Natural killer cell (primary cell): Measurements from ENCODE around the gene KCNT2. TPM values are rescaled to one million over a fixed set of nuclear protein-coding genes. Genes with fewer than 3 reads are reported as not detected.

Experiments used
- ATAC-seq, 3 donors: fragments of 150-1000 bp in 2 of 3; fragments of 200-7000 bp in 1 of 3; cut with Tn5 transposase; 1 replicate in 1 of 3; 2 replicates in 2 of 3; pipeline ENCODE4 v1.10.0; 2021; ENCODE audit warnings: mild to moderate bottlenecking in 2 of 3, moderate library complexity in 2 of 3
- DNase-seq, 2 donors: peaks; one replicate each; pipeline versions ENCODE4 v3.0.0 to v3.0.0-alpha.2; 2013 to 2021; ENCODE audit warnings: mixed read lengths in 1 of 2
- H3K27ac ChIP-seq: one replicate; pipeline ENCODE4 v1.5.1; 2013; ENCODE audit warnings: mild to moderate bottlenecking, low read length
- H3K27me3 ChIP-seq: one replicate; pipeline ENCODE4 v1.6.1; 2013; ENCODE audit warnings: low read length; ENCODE audit not compliant: control insufficient read depth, insufficient read depth
- H3K36me3 ChIP-seq: one replicate; pipeline ENCODE4 v1.6.1; 2013; ENCODE audit warnings: low read length; ENCODE audit not compliant: control insufficient read depth, insufficient read depth
- H3K4me1 ChIP-seq: one replicate; pipeline ENCODE4 v1.6.1; 2013; ENCODE audit warnings: low read length; ENCODE audit not compliant: control insufficient read depth, insufficient read depth
- H3K4me3 ChIP-seq: one replicate; pipeline ENCODE4 v1.5.1; 2013; ENCODE audit warnings: low read length
- H3K9me3 ChIP-seq: one replicate; pipeline ENCODE4 v1.6.1; 2013; ENCODE audit warnings: low read length; ENCODE audit not compliant: control insufficient read depth, insufficient read depth
- H3K27ac Mint-ChIP-seq, 2 donors: one replicate each; pipeline ENCODE4 v1.8.0; 2022; ENCODE audit warnings: mild to moderate bottlenecking in 2 of 2, mixed read lengths in 2 of 2, moderate library complexity in 1 of 2
- H3K27me3 Mint-ChIP-seq, 2 donors: one replicate each; pipeline ENCODE4 v1.8.0; 2022; ENCODE audit warnings: low read depth in 2 of 2, mixed read lengths in 2 of 2
- H3K36me3 Mint-ChIP-seq: one replicate; pipeline ENCODE4 v1.8.0; 2022; ENCODE audit warnings: mixed read lengths
- H3K4me1 Mint-ChIP-seq, 2 donors: one replicate each; pipeline ENCODE4 v1.8.0; 2022; ENCODE audit warnings: mixed read lengths in 2 of 2
- H3K4me3 Mint-ChIP-seq: one replicate; pipeline ENCODE4 v1.8.0; 2022; ENCODE audit warnings: mild to moderate bottlenecking, moderate library complexity, mixed read lengths
- H3K9me3 Mint-ChIP-seq, 2 donors: one replicate each; pipeline ENCODE4 v1.8.0; 2022; ENCODE audit warnings: mixed read lengths in 2 of 2
- CTCF ChIP-seq: fragments of 200-600 bp; IDR thresholded peaks from one replicate; pipeline ENCODE4 v1.8.0; 2022; ENCODE audit warnings: antibody characterized with exemption
- WGBS: methylation state at CpG from one replicate; pipeline ENCODE4 v1.1.7; 2013; ENCODE audit warnings: missing lambda C conversion rate; ENCODE audit not compliant: insufficient coverage; 5-methylcytosine and 5-hydroxymethylcytosine counted together
- intact Hi-C: fragments of 100-400 bp; cut with micrococcal nuclease; formaldehyde crosslinking; loops from one replicate; pipeline ENCODE4 v1.14.2; 2022
- total RNA-seq, 4 donors: library from RNA; stranded (reverse); fragments of 120-200 nt in 1 of 4; gene quantifications; one replicate each; pipeline versions ENCODE4 v1.2.3 to v1.2.4, GENCODE V29; 2013 to 2022

KCNT2 gene
- total RNA-seq, 3 donors from 2014 or later (not counting 1 experiment from before 2014, with no cell fraction given): not detected

GRCh38 chr1:196544617-196545016, 63.6 kb downstream of the KCNT2 start:
- intact Hi-C loops: no loop called here
- Histone ChIP-seq H3K27ac (no peak overlapping the region), H3K4me1 (no peaks in the 10 kb centered on the region), H3K9me3 (no peaks in the 10 kb centered on the region), H3K36me3 (no peaks in the 10 kb centered on the region), H3K27me3 (no peaks in the 10 kb centered on the region), H3K4me3 (no peak overlapping the region)
- ATAC-seq (no peak), DNase-seq (no peak)
- no peaks in the 10 kb centered on the region for H3K4me1 Mint-ChIP-seq
- H3K27ac Mint-ChIP-seq: no peak overlapping the region
- no peak overlapping the region for H3K4me3 Mint-ChIP-seq
- H3K27me3 Mint-ChIP-seq: no peaks in the 10 kb centered on the region
- H3K9me3 Mint-ChIP-seq: peaks cover 3 to 4% of the 10 kb centered on the region in 2 donors
- H3K36me3 Mint-ChIP-seq: peaks cover 5% of the 10 kb centered on the region
- TF ChIP-seq CTCF: no peak
- 88% methylated on average over 1 of the region's 1 CpG for WGBS

GRCh38 chr1:196543833-196544232, 64.4 kb downstream of the KCNT2 start:
- H3K27me3 Mint-ChIP-seq: no peaks in the 10 kb centered on the region
- H3K4me1 ChIP-seq: no peaks in the 10 kb centered on the region
- H3K27me3 ChIP-seq: no peaks in the 10 kb centered on the region
- no peak for DNase-seq
- TF ChIP-seq CTCF: no peak
- ATAC-seq: no peak
- H3K9me3 ChIP-seq: no peaks in the 10 kb centered on the region
- no peak overlapping the region for H3K4me3 Mint-ChIP-seq
- WGBS: 87% methylated on average over 3 of the region's 3 CpGs
- H3K4me3 ChIP-seq: no peak overlapping the region
- no peaks in the 10 kb centered on the region for H3K4me1 Mint-ChIP-seq
- no peak overlapping the region for H3K27ac ChIP-seq
- no peaks in the 10 kb centered on the region for H3K36me3 ChIP-seq
- peaks cover 2 to 4% of the 10 kb centered on the region in 2 donors for H3K9me3 Mint-ChIP-seq
- H3K36me3 Mint-ChIP-seq: peaks cover 5% of the 10 kb centered on the region
- H3K27ac Mint-ChIP-seq: no peak overlapping the region
- intact Hi-C loops: no loop called here

GRCh38 chr1:196538473-196538872, 69.8 kb downstream of the KCNT2 start:
- no peak for TF ChIP-seq CTCF
- no peaks in the 10 kb centered on the region for H3K27me3 ChIP-seq
- H3K4me3 ChIP-seq: no peak overlapping the region
- Mint-ChIP-seq H3K36me3 (no peaks in the 10 kb centered on the region), H3K27ac (no peak overlapping the region), H3K4me3 (no peak overlapping the region), H3K9me3 (peaks cover 2 to 3% of the 10 kb centered on the region in 2 donors), H3K27me3 (no peaks in the 10 kb centered on the region), H3K4me1 (no peaks in the 10 kb centered on the region)
- no peak overlapping the region for H3K27ac ChIP-seq
- no peaks in the 10 kb centered on the region for H3K4me1 ChIP-seq
- no peaks in the 10 kb centered on the region for H3K36me3 ChIP-seq
- H3K9me3 ChIP-seq: peaks cover 12% of the 10 kb centered on the region
- ATAC-seq (no peak), DNase-seq (no peak)
- WGBS: 55% methylated on average over 4 of the region's 4 CpGs
- intact Hi-C loops: no loop called here

- H3K4me3 ChIP-seq: no peak overlapping the region
- Mint-ChIP-seq H3K27me3 (no peaks in the 10 kb centered on the region), H3K36me3 (no peaks in the 10 kb centered on the region), H3K4me3 (no peak overlapping the region), H3K9me3 (peaks cover 2 to 7% of the 10 kb centered on the region in 2 donors), H3K4me1 (no peaks in the 10 kb centered on the region), H3K27ac (no peak overlapping the region)
- intact Hi-C loops: no loop called here
- peak in 1 of 2 donors; percentile 15 for DNase-seq
- no peaks in the 10 kb centered on the region for H3K36me3 ChIP-seq
- no peak for TF ChIP-seq CTCF
- ATAC-seq: no peak
- H3K27me3 ChIP-seq: no peaks in the 10 kb centered on the region
- no peak overlapping the region for H3K27ac ChIP-seq
- H3K4me1 ChIP-seq: no peaks in the 10 kb centered on the region
- H3K9me3 ChIP-seq: peaks cover 12% of the 10 kb centered on the region
- 58% methylated on average over 3 of the region's 3 CpGs for WGBS
Measured at GRCh38 chr1:196535727-196536126, 72.5 kb downstream of the KCNT2 start.
